Activated naive CD8-positive, alpha-beta T cell treated with anti-CD3 and anti-CD28 coated beads, Interleukin-2, amount 10 ng/mL, durations not matched to agents 7 days and 5 days (primary cell): ENCODE measurements around the gene TRMU. TPM values are rescaled to one million over a fixed set of nuclear protein-coding genes. Genes with fewer than 3 reads are reported as not detected.

Source experiments
- ATAC-seq: fragments of 150-1000 bp; cut with Tn5 transposase; one replicate; pipeline ENCODE4 v1.10.0; 2021; ENCODE audit warnings: low read depth, moderate library complexity
- POLR2A ChIA-PET: fragments of 350-600 bp; sonication (Branson Sonifier 250); formaldehyde crosslinking; loops from one replicate; lab custom pipeline; 2021; ENCODE audit warnings: antibody characterized with exemption; lab: Charles Lee
- DNase-seq: peaks from one replicate; pipeline ENCODE4 v3.0.0; 2021
- H3K27ac Mint-ChIP-seq: one replicate; pipeline ENCODE4 v1.8.0; 2022; ENCODE audit warnings: mild to moderate bottlenecking, mixed read lengths
- H3K27me3 Mint-ChIP-seq: one replicate; pipeline ENCODE4 v1.8.0; 2022; ENCODE audit warnings: mild to moderate bottlenecking, moderate library complexity, mixed read lengths
- H3K36me3 Mint-ChIP-seq: one replicate; pipeline ENCODE4 v1.8.0; 2021; ENCODE audit warnings: mild to moderate bottlenecking, mixed read lengths
- H3K4me1 Mint-ChIP-seq: one replicate; pipeline ENCODE4 v1.8.0; 2021; ENCODE audit warnings: mixed read lengths
- H3K4me3 Mint-ChIP-seq: one replicate; pipeline ENCODE4 v1.8.0; 2022; ENCODE audit warnings: mild to moderate bottlenecking, moderate library complexity, mixed read lengths
- H3K9me3 Mint-ChIP-seq: one replicate; pipeline ENCODE4 v1.8.0; 2021; ENCODE audit warnings: mixed read lengths
- total RNA-seq, 2 experiments: library from RNA; stranded (reverse); gene quantifications; one replicate each; pipeline ENCODE4 v1.2.3, GENCODE V29; 2021

The TRMU gene
- total RNA-seq, 2 experiments from 2014 or later: 76.3 to 86.4 TPM

DNA sequence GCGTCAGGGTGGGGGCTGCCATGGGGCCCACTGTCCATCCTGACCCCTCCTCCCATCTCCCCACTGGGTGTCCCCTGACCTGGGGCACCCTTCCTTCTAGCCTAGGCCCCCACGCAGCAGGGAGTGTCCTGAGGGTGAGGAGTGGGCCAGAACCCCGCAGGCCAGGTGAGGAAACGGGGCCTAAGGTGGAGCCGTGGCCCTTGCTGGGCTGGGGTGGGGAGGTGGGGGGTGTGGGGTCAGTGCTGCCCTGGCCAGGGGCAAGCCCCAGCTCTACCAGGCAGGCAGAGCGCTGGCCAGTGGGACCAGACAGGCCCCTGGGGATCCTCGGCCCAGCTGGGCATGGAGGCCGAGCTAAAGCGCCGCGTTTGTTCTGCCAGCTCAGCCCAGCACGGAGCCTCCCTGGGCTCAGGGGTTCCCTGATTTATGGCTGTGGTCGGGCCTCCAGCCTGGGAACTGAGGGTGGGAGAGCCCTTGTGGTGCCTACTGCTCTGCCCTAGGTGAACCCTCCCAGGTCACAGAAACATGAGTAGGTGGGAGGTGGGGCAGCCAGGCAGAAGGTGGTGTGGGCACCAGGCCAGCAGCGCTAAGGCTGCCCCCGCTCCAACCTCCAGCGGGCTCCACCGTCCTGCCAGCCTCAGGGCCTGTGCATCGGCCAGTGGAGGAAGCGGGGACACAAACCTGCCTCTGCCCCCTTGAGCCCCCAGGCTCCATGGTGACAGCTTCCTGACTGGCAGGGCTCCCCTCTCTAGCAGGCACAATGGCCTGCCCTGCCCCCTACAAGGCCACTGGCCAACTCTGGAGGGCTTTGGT lies 22.4 kb downstream of the TRMU start:
- H3K36me3 Mint-ChIP-seq: peaks cover 5% of the 10 kb centered on the region
- peaks cover 1% of the 10 kb centered on the region for H3K4me1 Mint-ChIP-seq
- no peak for ATAC-seq
- DNase-seq: no peak
- no peak overlapping the region for H3K27ac Mint-ChIP-seq
- H3K27me3 Mint-ChIP-seq: peaks cover 3% of the 10 kb centered on the region
- no peaks in the 10 kb centered on the region for H3K9me3 Mint-ChIP-seq
- POLR2A ChIA-PET: no interaction called here
- H3K4me3 Mint-ChIP-seq: no peak overlapping the region

DNA sequence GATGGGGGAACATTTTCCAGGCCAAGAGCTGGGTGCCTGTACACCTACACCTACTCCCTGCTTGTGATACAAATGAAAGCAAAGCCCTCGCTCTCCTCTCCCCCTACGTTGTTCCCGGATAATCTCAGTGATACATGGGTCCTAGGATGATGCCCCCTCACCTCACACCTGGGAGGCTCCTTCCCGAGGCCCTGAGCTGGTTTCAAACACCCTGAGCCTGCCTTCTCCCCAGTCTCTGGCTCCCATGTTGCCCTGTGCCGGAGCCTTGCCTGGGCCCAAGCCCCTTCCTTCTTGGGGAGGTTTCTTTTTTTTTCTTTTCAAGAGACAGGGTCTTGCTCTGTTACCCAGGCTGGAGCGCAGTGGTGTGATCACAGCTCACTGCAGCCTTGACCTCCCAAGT lies 23.3 kb downstream of the TRMU start:
- no peaks in the 10 kb centered on the region for H3K9me3 Mint-ChIP-seq
- no peak overlapping the region for H3K27ac Mint-ChIP-seq
- H3K4me3 Mint-ChIP-seq: no peak overlapping the region
- no peak for ATAC-seq
- H3K27me3 Mint-ChIP-seq: peaks cover 3% of the 10 kb centered on the region
- peaks cover 1% of the 10 kb centered on the region for H3K4me1 Mint-ChIP-seq
- POLR2A ChIA-PET: no interaction called here
- no peak for DNase-seq
- peaks cover 3% of the 10 kb centered on the region for H3K36me3 Mint-ChIP-seq

DNA sequence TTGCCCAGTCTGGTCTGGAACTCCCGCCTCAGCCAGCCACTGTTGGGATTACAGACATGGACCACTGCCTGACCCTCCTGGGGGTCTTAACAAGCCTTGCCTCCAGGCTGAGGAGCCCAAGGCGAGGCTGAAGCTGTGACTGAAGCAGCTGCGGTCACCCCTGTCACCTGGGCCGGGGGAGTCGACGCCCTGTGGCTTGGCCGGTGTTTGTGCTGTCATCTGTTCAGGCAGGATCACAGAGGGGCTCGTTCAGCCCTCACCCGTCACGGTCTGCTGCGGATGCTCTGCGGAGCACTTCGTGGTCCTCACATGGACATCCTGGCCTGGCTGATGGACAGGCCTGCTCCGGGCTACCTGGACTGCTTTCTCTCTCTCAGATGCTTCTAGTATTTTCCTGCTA lies 23.8 kb downstream of the TRMU start:
- Mint-ChIP-seq H3K4me3 (no peak overlapping the region), H3K4me1 (peaks cover 1% of the 10 kb centered on the region), H3K27ac (no peak overlapping the region), H3K27me3 (peaks cover 3% of the 10 kb centered on the region), H3K36me3 (peaks cover 3% of the 10 kb centered on the region), H3K9me3 (no peaks in the 10 kb centered on the region)
- POLR2A ChIA-PET: no interaction called here
- no peak for ATAC-seq
- DNase-seq: no peak

DNA sequence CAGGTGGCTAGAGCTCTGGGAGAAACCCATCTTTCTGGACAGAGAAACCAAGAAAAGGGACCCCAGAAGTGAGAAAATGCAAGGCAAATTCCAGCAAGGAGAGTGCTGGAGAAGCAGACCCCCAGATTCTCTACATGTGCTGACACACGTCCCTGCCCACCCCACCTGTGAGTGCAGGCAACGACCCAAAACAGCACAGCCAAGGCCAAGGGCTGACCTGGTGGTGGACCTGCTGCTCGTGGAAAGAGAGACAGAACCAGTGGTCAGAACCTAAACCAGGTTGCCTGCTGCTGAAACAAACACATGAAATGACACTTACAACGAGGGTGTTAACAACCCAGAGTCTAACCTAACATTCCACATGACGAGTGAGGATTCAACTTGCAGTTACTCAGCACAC lies 24.6 kb downstream of the TRMU start:
- DNase-seq: no peak
- POLR2A ChIA-PET: no interaction called here
- Mint-ChIP-seq H3K27me3 (peaks cover 3% of the 10 kb centered on the region), H3K9me3 (no peaks in the 10 kb centered on the region), H3K4me3 (no peak overlapping the region), H3K27ac (no peak overlapping the region), H3K36me3 (peaks cover 3% of the 10 kb centered on the region), H3K4me1 (peaks cover 1% of the 10 kb centered on the region)
- ATAC-seq: no peak

- ATAC-seq: no peak
- no peak overlapping the region for H3K4me3 Mint-ChIP-seq
- POLR2A ChIA-PET: no interaction called here
- peaks cover 1% of the 10 kb centered on the region for H3K4me1 Mint-ChIP-seq
- no peaks in the 10 kb centered on the region for H3K36me3 Mint-ChIP-seq
- H3K27ac Mint-ChIP-seq: no peak overlapping the region
- DNase-seq: no peak
- peaks cover 3% of the 10 kb centered on the region for H3K27me3 Mint-ChIP-seq
- no peaks in the 10 kb centered on the region for H3K9me3 Mint-ChIP-seq
These were observed 25.4 kb downstream of the TRMU start for GRCh38 chr22:46360891-46361290.

- Mint-ChIP-seq H3K27me3 (peaks cover 3% of the 10 kb centered on the region), H3K4me3 (no peak overlapping the region), H3K9me3 (no peaks in the 10 kb centered on the region), H3K27ac (no peak overlapping the region), H3K36me3 (no peaks in the 10 kb centered on the region), H3K4me1 (peaks cover 1% of the 10 kb centered on the region)
- no peak for DNase-seq
- POLR2A ChIA-PET: no interaction called here
- ATAC-seq: no peak
These were observed 26.3 kb downstream of the TRMU start for GRCh38 chr22:46361826-46362202.

- no peak for DNase-seq
- POLR2A ChIA-PET: no interaction called here
- ATAC-seq: no peak
- peaks cover 1% of the 10 kb centered on the region for H3K4me1 Mint-ChIP-seq
- no peak overlapping the region for H3K4me3 Mint-ChIP-seq
- no peak overlapping the region for H3K27ac Mint-ChIP-seq
- H3K36me3 Mint-ChIP-seq: no peaks in the 10 kb centered on the region
- H3K27me3 Mint-ChIP-seq: peaks cover 3% of the 10 kb centered on the region
- no peaks in the 10 kb centered on the region for H3K9me3 Mint-ChIP-seq
These were observed 26.9 kb downstream of the TRMU start for GRCh38 chr22:46362203-46362933.

DNA sequence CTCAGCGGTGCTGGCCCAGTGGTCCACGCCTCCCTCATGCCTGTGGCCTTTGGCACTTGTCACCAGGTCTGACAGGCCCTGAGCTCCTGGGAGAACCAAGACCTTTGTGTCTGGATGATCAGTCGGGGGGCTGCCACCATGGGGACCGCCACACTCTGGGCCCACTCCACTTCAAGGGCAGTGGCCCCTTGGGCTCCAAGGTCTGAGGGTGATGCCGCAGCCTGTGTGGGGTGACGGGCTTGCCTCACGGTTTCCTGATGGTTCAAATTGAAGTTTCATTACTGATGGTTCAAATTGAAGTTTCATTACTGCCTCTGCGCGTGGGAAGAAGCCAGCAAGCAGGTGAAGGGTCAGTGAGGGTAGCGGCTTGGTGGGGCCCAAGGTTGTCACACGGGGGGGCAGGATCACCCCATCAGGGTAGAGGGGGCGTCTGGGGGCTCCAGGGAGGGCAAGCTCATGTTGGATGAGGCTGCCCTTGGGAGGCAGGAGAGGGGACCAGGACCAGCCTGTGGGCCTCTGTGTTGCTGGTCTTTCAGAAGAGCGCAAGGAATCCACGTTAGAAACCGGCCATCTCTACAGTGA lies 27.5 kb downstream of the TRMU start:
- Mint-ChIP-seq H3K36me3 (no peaks in the 10 kb centered on the region), H3K9me3 (no peaks in the 10 kb centered on the region), H3K27ac (no peak overlapping the region), H3K4me1 (peaks cover 1% of the 10 kb centered on the region), H3K27me3 (peaks cover 3% of the 10 kb centered on the region), H3K4me3 (no peak overlapping the region)
- POLR2A ChIA-PET: no interaction called here
- DNase-seq: no peak
- no peak for ATAC-seq

DNA sequence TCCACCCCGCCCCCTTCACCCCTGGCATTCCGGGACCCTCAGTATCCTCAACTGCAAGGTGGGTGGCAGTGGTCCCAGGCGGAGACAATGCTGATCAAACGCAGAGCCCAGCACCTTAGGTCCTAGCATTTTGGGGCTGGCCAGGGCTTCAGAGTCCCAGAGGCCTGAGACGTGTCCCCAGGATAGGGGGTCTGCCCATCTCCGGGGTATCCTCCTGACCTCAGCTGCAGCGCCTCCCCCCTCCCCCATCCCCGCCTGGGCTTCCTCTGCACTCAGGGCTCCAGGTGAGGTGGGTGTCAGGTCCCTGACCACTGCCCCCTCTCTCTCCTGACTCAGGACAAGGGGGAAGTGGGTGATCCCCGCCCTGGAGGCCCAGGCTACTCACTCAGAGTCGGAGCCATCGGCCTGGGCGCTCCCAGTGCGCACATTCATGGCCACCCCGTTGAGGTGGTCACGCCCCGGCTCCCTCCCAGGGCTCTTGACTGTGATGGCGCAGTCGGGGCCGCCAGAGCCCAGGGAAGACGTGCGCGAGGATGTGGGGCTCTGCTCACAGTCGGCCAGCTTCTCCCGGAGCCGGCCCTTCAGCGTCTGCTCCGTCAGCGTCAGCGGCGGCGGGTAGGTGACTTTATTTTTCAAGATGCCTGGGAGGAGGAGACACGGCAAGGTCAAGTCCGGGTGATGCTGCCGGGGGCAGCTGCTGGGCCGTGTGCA lies 28.3 kb downstream of the TRMU start:
- Mint-ChIP-seq H3K9me3 (no peaks in the 10 kb centered on the region), H3K27me3 (peaks cover 3% of the 10 kb centered on the region), H3K36me3 (no peaks in the 10 kb centered on the region), H3K27ac (no peak overlapping the region), H3K4me1 (peaks cover 1% of the 10 kb centered on the region), H3K4me3 (no peak overlapping the region)
- no peak for DNase-seq
- no peak for ATAC-seq
- POLR2A ChIA-PET: no interaction called here

DNA sequence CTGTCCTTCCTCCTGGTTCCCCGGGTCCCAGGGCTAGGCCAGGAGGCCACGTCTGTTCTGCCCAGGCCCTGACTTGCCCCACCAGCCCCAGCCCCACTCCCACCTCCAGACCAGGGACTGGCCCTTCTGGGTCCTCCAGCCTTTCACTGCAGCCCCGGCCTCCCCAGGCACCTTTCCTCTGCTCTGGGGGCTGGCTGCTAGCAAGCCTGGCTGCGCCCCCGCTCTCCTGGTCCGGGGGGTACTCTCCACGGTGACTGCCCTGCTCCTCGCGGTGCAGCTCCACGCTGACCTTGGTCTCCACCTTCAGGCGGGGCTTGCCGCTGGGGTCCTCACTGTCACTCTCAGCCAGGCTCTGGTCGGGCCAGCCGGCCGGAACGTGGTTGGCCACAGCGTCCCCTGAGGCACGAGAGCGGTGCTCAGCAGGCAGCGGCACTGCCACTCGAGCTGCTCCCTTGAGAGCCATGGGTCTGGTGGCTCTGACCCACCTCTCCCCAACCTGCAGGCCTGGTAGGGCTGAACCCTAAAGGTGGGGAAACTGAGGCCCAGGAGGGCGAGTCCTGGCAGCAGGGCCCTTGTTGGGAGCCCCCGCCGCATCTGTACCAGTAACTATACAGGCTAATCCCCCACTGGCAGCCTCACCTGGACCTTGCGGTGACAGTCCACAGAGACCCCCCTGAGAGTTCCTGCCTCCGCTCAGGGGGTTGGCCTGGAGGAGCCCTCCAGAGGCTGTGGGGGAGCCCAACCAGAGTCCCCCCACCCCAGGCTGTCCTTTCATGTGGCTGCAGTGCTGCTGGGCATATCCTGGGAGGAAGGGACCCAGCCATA lies 29.0 kb downstream of the TRMU start:
- H3K4me1 Mint-ChIP-seq: peaks cover 1% of the 10 kb centered on the region
- H3K36me3 Mint-ChIP-seq: no peaks in the 10 kb centered on the region
- POLR2A ChIA-PET: no interaction called here
- ATAC-seq: no peak
- no peaks in the 10 kb centered on the region for H3K9me3 Mint-ChIP-seq
- H3K4me3 Mint-ChIP-seq: no peak overlapping the region
- H3K27me3 Mint-ChIP-seq: peaks cover 3% of the 10 kb centered on the region
- H3K27ac Mint-ChIP-seq: no peak overlapping the region
- no peak for DNase-seq

DNA sequence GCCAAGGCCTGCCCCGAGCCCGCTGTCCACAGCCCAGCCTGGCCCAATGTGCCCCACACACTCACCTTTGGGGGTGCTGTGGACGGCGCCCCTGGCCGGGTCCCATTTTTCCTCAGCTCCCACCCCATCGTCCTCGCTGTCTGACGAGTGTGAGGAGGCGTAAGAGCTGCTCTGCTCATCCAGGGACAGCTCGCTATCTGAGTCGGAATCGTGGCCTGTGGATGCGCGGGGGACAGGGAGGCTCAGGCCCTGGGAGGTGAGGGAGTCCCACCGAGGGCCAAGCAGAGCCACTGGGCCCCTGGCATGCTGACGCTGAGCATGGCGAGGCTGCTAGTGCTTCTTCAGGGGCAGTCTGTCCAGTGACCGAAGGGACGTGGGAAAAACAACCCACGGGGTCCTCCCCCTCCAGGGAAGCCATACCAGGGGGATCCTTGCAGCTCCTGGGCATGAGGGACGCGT lies 29.7 kb downstream of the TRMU start:
- DNase-seq: no peak
- POLR2A ChIA-PET: no interaction called here
- Mint-ChIP-seq H3K27me3 (peaks cover 3% of the 10 kb centered on the region), H3K36me3 (no peaks in the 10 kb centered on the region), H3K27ac (no peak overlapping the region), H3K4me3 (no peak overlapping the region), H3K4me1 (peaks cover 2% of the 10 kb centered on the region), H3K9me3 (no peaks in the 10 kb centered on the region)
- no peak for ATAC-seq

GRCh38 chr22:46366327-46366731 lies 30.8 kb downstream of the TRMU start:
- no peak for ATAC-seq
- H3K9me3 Mint-ChIP-seq: no peaks in the 10 kb centered on the region
- POLR2A ChIA-PET: interaction anchor here (0.9 kb wide), 1 partner anchor 49 kb away, joined by 3 read pairs; no protein-coding TSS in a partner anchor
- no peak overlapping the region for H3K4me3 Mint-ChIP-seq
- DNase-seq: no peak
- peaks cover 3% of the 10 kb centered on the region for H3K27me3 Mint-ChIP-seq
- H3K27ac Mint-ChIP-seq: no peak overlapping the region
- H3K36me3 Mint-ChIP-seq: no peaks in the 10 kb centered on the region
- peaks cover 9% of the 10 kb centered on the region for H3K4me1 Mint-ChIP-seq
